ENCODE results near the gene NOC2L. TPM values are rescaled to one million over a fixed set of nuclear protein-coding genes. Genes with fewer than 3 reads are reported as not detected.

The NOC2L gene
- total RNA-seq, 1 experiment from 2014 or later = 130 TPM

DNA sequence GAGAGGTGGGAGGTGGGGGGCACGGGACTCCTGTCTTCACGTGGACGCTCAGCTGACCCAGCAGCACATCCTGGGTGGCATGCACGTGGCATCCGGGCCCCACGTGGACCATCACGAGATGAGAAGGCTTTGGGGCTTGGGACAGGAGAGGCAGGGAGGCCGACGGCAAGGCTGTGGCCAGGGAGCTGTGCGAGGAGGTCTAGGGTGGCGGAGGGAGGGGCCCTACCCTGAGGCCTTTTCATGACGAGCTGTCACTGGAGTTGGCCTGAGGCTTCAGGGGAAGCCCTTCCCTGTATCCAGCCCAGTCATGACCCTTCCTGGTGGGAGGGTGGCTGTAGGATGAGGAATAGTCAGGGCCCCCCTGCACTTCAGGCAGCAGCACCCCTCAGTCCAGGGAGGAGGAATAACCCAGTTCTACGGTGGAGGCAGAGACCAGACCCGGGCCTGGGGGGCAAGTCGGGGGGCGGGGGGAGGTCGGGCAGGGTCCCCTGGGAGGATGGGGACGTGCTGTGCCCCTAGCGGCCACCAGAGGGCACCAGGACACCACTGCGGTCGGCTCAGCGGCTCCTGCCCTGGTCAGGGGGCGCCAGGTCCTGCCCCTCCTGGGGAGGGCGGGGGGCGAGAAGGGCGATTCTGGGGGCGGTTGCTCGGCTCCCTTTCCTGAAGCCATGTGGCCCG lies 24.9 kb upstream of the NOC2L start:
- peaks cover 2% of the 10 kb centered on the region; the same call in 1 of the 2 replicates for H3K27me3 ChIP-seq (ENCODE audit: insufficient read depth, low read length)
- no peak overlapping the region for H2AFZ ChIP-seq (ENCODE audit: low read length)
- H2BK120ac ChIP-seq (ENCODE audit: low read depth, low read length, poor library complexity, severe bottlenecking) = no peak overlapping the region
- no peaks in the 10 kb centered on the region for H3K23me2 ChIP-seq (ENCODE audit: insufficient read length, low read depth, low read length, poor library complexity, severe bottlenecking)
- no peak overlapping the region for H3K23ac ChIP-seq (ENCODE audit: insufficient read length, low read depth, low read length)
- H2BK20ac ChIP-seq (ENCODE audit: low read depth, low read length, poor library complexity, severe bottlenecking) = no peak overlapping the region
- H3T11ph ChIP-seq (ENCODE audit: low read length) = no peak overlapping the region
- Mint-ChIP-seq H3K36me3 (ENCODE audit: insufficient read depth in 1 of 3, low read depth in 3 of 3) (no peaks in the 10 kb centered on the region; a peak in 1 of 7 replicates), H3K9me3 (peaks cover 2 to 8% of the 10 kb centered on the region in 2 experiments; a peak in 4 of 5 replicates), H3K27ac (no peak overlapping the region), H3K27me3 (ENCODE audit: low read depth) (peaks cover 88% of the 10 kb centered on the region), H3K4me1 (no peaks in the 10 kb centered on the region), H3K4me3 (no peak overlapping the region)
- H3K79me2 ChIP-seq (ENCODE audit: insufficient read depth, low read length) = no peaks in the 10 kb centered on the region
- H3K4me2 ChIP-seq (ENCODE audit: insufficient read depth, insufficient read length, low read length) = no peak overlapping the region
- H3K4me1 ChIP-seq (ENCODE audit: insufficient read depth, low read length) = no peaks in the 10 kb centered on the region
- H4K5ac ChIP-seq (ENCODE audit: insufficient read length, low read depth, low read length) = no peak overlapping the region
- H2AK5ac ChIP-seq (ENCODE audit: insufficient read length, low read length) = no peak overlapping the region
- no peak overlapping the region for H3K56ac ChIP-seq (ENCODE audit: insufficient read length, low read depth, low read length)
- no peak overlapping the region for H4K91ac ChIP-seq (ENCODE audit: insufficient read length, low read depth, low read length)
- H2BK15ac ChIP-seq (ENCODE audit: low read depth, low read length) = no peak overlapping the region
- no peak overlapping the region for H3K27ac ChIP-seq (ENCODE audit: insufficient read length, low read depth, low read length)
- no peaks in the 10 kb centered on the region for H4K20me1 ChIP-seq (ENCODE audit: control insufficient read depth, insufficient read depth, insufficient read length)
- no peak overlapping the region for H2BK12ac ChIP-seq (ENCODE audit: insufficient read length, low read depth, low read length)
- no CpG with 5 or more reads among the region's 29 CpGs for WGBS (ENCODE audit: extremely low coverage, insufficient read length, low lambda C conversion rate)
- TF ChIP-seq, protein P1, sequence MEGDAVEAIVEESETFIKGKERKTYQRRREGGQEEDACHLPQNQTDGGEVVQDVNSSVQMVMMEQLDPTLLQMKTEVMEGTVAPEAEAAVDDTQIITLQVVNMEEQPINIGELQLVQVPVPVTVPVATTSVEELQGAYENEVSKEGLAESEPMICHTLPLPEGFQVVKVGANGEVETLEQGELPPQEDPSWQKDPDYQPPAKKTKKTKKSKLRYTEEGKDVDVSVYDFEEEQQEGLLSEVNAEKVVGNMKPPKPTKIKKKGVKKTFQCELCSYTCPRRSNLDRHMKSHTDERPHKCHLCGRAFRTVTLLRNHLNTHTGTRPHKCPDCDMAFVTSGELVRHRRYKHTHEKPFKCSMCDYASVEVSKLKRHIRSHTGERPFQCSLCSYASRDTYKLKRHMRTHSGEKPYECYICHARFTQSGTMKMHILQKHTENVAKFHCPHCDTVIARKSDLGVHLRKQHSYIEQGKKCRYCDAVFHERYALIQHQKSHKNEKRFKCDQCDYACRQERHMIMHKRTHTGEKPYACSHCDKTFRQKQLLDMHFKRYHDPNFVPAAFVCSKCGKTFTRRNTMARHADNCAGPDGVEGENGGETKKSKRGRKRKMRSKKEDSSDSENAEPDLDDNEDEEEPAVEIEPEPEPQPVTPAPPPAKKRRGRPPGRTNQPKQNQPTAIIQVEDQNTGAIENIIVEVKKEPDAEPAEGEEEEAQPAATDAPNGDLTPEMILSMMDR (conservative IDR thresholded peaks at IDR 0.05) = peak; percentile 96
- H3K9me3 ChIP-seq (ENCODE audit: control insufficient read depth, low read depth, low read length) = no peaks in the 10 kb centered on the region
- no peak for DNase-seq
- H3K9ac ChIP-seq (ENCODE audit: extremely low read depth, insufficient read length, low read length) = no peak overlapping the region
- no peak overlapping the region for H4K8ac ChIP-seq (replicated peaks; ENCODE audit: insufficient read length, low read depth, low read length)
- no peak overlapping the region for H2BK5ac ChIP-seq (ENCODE audit: insufficient read length, low read length)
- no peaks in the 10 kb centered on the region for H3K79me1 ChIP-seq (ENCODE audit: insufficient read depth, low read depth, low read length, poor library complexity, severe bottlenecking)
- H3K14ac ChIP-seq (ENCODE audit: insufficient read depth, low read length) = no peak overlapping the region
- H3K4ac ChIP-seq (ENCODE audit: low read depth, low read length) = no peak overlapping the region
- no peak overlapping the region for H3K18ac ChIP-seq (ENCODE audit: insufficient read length, low read depth, low read length)

All from H9 (cell line).